ENCODE results near the gene LGALS7.

GRCh38 chr19:38722947-38723605 is 50.2 kb downstream of the LGALS7 start:
- TF ChIP-seq CTCF (conservative IDR thresholded peaks at IDR 0.05; ENCODE audit: low read length) (no peak), EZH2phosphoT487 (IDR thresholded peaks at IDR 0.05; ENCODE audit: borderline replicate concordance, low read depth, low read length) (no peak)
